HTERT RPE-1 (cell line): ENCODE data around the gene MBD2.

Experiments used
- in situ Hi-C: fragments of 300-500 bp; cut with MboI; formaldehyde crosslinking; loops from 4 replicates; pipeline ENCODE4 v1.14.3; 2020; ENCODE audit warnings: low sequenced_read_pairs

Gene MBD2

DNA sequence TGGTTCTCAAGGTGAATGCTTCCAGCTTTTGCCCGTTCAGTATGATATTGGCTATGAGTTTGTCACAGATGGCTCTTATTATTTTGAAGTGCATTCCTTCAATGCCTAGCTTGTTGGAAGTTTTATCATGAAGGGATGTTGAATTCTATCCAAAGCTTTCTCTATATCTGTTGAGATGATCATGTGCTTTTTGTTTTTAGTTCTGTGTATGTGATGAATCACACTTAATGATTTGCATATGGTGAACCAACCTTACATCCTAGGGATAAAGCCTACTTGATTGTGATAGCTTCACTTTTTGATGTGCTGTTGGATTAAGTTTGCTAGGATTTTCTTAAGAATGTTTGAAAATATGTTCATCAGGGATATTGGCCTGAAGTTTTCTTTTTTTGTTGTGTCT lies 112.1 kb downstream of the MBD2 start:
- in situ Hi-C loops: no loop called here

DNA sequence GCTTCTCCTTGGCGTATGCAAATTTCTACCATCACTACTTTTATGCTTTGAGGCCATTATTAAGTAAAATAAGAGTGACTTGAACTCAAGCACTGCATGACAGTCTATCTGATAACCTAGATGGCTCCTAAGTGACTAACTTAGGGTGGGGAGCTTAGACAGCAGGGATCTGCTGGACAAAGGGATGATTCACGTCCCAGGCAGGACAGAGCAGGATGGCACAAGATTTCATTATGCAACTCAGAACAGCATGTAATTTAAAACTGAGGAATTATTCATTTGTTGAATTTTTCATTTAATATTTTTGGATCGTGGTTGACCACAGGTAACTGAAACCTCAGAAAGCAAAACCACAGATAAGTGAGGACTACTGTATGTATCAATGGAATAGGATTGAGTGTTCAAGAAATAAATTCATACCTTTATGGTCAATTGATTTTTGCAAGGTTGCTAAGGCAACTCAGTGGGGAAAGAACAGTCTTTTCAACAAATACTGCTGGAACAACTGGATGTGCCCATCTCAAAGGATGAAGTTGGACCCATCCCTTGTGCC lies 115.3 kb downstream of the MBD2 start:
- in situ Hi-C loops: no loop called here

DNA sequence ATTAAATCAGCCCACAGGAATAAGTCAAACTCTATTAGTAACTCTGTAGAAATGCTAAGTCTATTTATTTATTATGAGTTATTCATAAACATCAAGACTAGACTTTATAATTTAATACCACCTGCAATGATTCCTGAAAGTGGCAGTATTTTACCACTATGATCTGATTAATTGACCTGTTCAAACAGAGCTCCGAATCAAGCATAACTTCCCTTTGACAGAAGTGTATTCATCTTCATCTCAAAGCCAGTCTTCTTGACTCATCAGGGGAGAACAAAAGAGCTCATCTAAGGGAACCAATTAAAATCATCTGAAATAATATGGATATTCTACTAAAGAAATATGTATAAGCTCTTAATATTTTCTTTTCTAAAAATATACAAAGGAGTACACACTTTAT lies 122.3 kb downstream of the MBD2 start:
- in situ Hi-C loops: no loop called here
